HEK293 (cell line): Measurements from ENCODE around the gene PRKAG3.

Experiments used
- BCL11B ChIP-seq: fragments of 450-650 bp; formaldehyde crosslinking; IDR thresholded peaks from 2 replicates; pipeline ENCODE4 v1.5.1; 2016; ENCODE audit warnings: low read depth, missing biosample characterization, missing genetic modification characterization
- GLI2 ChIP-seq: fragments of 450-650 bp; formaldehyde crosslinking; IDR thresholded peaks from 2 replicates; pipeline ENCODE4; 2017; ENCODE audit warnings: missing biosample characterization, missing genetic modification characterization, low read depth, borderline replicate concordance
- KLF9 ChIP-seq: fragments of 450-650 bp; formaldehyde crosslinking; IDR thresholded peaks from 2 replicates; pipeline ENCODE4 v1.5.1; 2016; ENCODE audit warnings: missing biosample characterization, missing genetic modification characterization, low read depth
- OSR2 ChIP-seq: fragments of 450-650 bp; formaldehyde crosslinking; IDR thresholded peaks from 2 replicates; pipeline ENCODE4 v1.5.1; 2016; ENCODE audit warnings: missing biosample characterization, missing genetic modification characterization
- PRDM10 ChIP-seq: fragments of 450-650 bp; formaldehyde crosslinking; IDR thresholded peaks from 2 replicates; pipeline ENCODE4 v1.5.1; 2016; ENCODE audit warnings: missing biosample characterization, missing genetic modification characterization
- SP3 ChIP-seq: fragments of 450-650 bp; formaldehyde crosslinking; IDR thresholded peaks from 2 replicates; pipeline ENCODE4 v1.5.1; 2016; ENCODE audit warnings: missing biosample characterization, missing genetic modification characterization
- SP7 ChIP-seq: fragments of 450-650 bp; formaldehyde crosslinking; IDR thresholded peaks from 2 replicates; pipeline ENCODE4 v1.5.1; 2016; ENCODE audit warnings: missing biosample characterization, missing genetic modification characterization
- TSHZ1 ChIP-seq: fragments of 450-650 bp; formaldehyde crosslinking; IDR thresholded peaks from 2 replicates; pipeline ENCODE4 v1.5.1; 2016; ENCODE audit warnings: missing biosample characterization, missing genetic modification characterization, borderline replicate concordance
- ZEB2 ChIP-seq: fragments of 450-650 bp; formaldehyde crosslinking; IDR thresholded peaks from 2 replicates; pipeline ENCODE4 v1.5.1; 2016; ENCODE audit warnings: missing biosample characterization, missing genetic modification characterization
- ZNF169 ChIP-seq: fragments of 450-650 bp; formaldehyde crosslinking; IDR thresholded peaks from 2 replicates; pipeline ENCODE4 v1.5.1; 2016; ENCODE audit warnings: missing biosample characterization, missing genetic modification characterization
- ZNF174 ChIP-seq: fragments of 450-650 bp; formaldehyde crosslinking; IDR thresholded peaks from 2 replicates; pipeline ENCODE4 v1.5.0; 2017; ENCODE audit warnings: missing biosample characterization, mild to moderate bottlenecking, missing genetic modification characterization
- ZNF24 ChIP-seq: fragments of 450-650 bp; formaldehyde crosslinking; IDR thresholded peaks from 2 replicates; pipeline ENCODE4 v1.5.1; 2016; ENCODE audit warnings: missing biosample characterization, missing genetic modification characterization
- ZNF433 ChIP-seq: fragments of 450-650 bp; formaldehyde crosslinking; IDR thresholded peaks from 2 replicates; pipeline ENCODE4 v1.5.1; 2016; ENCODE audit warnings: missing biosample characterization, missing genetic modification characterization, low read depth
- ZNF626 ChIP-seq: fragments of 450-650 bp; sonication (Bioruptor Pico); formaldehyde crosslinking; IDR thresholded peaks from 2 replicates; pipeline ENCODE4 v1.5.1; 2018; ENCODE audit warnings: missing biosample characterization, missing genetic modification characterization, inconsistent platforms
- ZNF658 ChIP-seq: fragments of 450-650 bp; formaldehyde crosslinking; IDR thresholded peaks from 2 replicates; pipeline ENCODE4; 2016; ENCODE audit warnings: missing biosample characterization, missing genetic modification characterization
- ZNF677 ChIP-seq: fragments of 450-650 bp; IDR thresholded peaks from 2 replicates; pipeline ENCODE4 v1.5.0; 2018; ENCODE audit warnings: missing biosample characterization, mild to moderate bottlenecking, missing genetic modification characterization, moderate library complexity
- ZSCAN23 ChIP-seq: fragments of 450-650 bp; formaldehyde crosslinking; IDR thresholded peaks from 2 replicates; pipeline ENCODE4 v1.5.1; 2016; ENCODE audit warnings: missing biosample characterization, missing genetic modification characterization
- ZXDB ChIP-seq: fragments of 450-650 bp; formaldehyde crosslinking; IDR thresholded peaks from 2 replicates; pipeline ENCODE4 v1.5.1; 2016; ENCODE audit warnings: missing biosample characterization, missing genetic modification characterization
- TF ChIP-seq, protein P1 (sequence below): fragments of 450-650 bp; formaldehyde crosslinking; IDR thresholded peaks from 2 replicates; pipeline ENCODE4 v1.5.1; 2017; ENCODE audit warnings: missing biosample characterization, missing genetic modification characterization
- TF ChIP-seq, protein P2 (sequence below): fragments of 450-650 bp; formaldehyde crosslinking; conservative IDR thresholded peaks from 2 replicates; pipeline ENCODE4 v1.5.1; 2016; ENCODE audit warnings: low read depth, missing biosample characterization, missing genetic modification characterization
- TF ChIP-seq, protein P3 (sequence below): fragments of 450-650 bp; IDR thresholded peaks from 2 replicates; pipeline ENCODE4 v1.5.1; 2018; ENCODE audit warnings: missing biosample characterization, mild to moderate bottlenecking, missing genetic modification characterization
- TF ChIP-seq, protein P4 (sequence below): fragments of 450-650 bp; formaldehyde crosslinking; IDR thresholded peaks from 2 replicates; pipeline ENCODE4 v1.5.1; 2017; ENCODE audit warnings: missing biosample characterization, mild to moderate bottlenecking, missing genetic modification characterization, moderate library complexity
- TF ChIP-seq, protein P5 (sequence below): fragments of 450-650 bp; IDR thresholded peaks from 2 replicates; pipeline ENCODE4 v1.5.1; 2018; ENCODE audit warnings: missing biosample characterization, missing genetic modification characterization

Gene PRKAG3

GRCh38 chr2:218853766-218854165 lies 22.2 kb upstream of the PRKAG3 start (continued):
- TF ChIP-seq, protein P1, sequence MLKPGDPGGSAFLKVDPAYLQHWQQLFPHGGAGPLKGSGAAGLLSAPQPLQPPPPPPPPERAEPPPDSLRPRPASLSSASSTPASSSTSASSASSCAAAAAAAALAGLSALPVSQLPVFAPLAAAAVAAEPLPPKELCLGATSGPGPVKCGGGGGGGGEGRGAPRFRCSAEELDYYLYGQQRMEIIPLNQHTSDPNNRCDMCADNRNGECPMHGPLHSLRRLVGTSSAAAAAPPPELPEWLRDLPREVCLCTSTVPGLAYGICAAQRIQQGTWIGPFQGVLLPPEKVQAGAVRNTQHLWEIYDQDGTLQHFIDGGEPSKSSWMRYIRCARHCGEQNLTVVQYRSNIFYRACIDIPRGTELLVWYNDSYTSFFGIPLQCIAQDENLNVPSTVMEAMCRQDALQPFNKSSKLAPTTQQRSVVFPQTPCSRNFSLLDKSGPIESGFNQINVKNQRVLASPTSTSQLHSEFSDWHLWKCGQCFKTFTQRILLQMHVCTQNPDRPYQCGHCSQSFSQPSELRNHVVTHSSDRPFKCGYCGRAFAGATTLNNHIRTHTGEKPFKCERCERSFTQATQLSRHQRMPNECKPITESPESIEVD (tag by site-specific recombination) = no peak
- no peak for TF ChIP-seq ZNF677 (tag by site-specific recombination)
- TF ChIP-seq, protein P2, sequence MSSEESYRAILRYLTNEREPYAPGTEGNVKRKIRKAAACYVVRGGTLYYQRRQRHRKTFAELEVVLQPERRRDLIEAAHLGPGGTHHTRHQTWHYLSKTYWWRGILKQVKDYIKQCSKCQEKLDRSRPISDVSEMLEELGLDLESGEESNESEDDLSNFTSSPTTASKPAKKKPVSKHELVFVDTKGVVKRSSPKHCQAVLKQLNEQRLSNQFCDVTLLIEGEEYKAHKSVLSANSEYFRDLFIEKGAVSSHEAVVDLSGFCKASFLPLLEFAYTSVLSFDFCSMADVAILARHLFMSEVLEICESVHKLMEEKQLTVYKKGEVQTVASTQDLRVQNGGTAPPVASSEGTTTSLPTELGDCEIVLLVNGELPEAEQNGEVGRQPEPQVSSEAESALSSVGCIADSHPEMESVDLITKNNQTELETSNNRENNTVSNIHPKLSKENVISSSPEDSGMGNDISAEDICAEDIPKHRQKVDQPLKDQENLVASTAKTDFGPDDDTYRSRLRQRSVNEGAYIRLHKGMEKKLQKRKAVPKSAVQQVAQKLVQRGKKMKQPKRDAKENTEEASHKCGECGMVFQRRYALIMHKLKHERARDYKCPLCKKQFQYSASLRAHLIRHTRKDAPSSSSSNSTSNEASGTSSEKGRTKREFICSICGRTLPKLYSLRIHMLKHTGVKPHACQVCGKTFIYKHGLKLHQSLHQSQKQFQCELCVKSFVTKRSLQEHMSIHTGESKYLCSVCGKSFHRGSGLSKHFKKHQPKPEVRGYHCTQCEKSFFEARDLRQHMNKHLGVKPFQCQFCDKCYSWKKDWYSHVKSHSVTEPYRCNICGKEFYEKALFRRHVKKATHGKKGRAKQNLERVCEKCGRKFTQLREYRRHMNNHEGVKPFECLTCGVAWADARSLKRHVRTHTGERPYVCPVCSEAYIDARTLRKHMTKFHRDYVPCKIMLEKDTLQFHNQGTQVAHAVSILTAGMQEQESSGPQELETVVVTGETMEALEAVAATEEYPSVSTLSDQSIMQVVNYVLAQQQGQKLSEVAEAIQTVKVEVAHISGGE = no peak
- TF ChIP-seq ZNF658 (tag by site-specific recombination) = no peak
- no peak for TF ChIP-seq ZNF174 (tag by site-specific recombination)
- TF ChIP-seq, protein P3, sequence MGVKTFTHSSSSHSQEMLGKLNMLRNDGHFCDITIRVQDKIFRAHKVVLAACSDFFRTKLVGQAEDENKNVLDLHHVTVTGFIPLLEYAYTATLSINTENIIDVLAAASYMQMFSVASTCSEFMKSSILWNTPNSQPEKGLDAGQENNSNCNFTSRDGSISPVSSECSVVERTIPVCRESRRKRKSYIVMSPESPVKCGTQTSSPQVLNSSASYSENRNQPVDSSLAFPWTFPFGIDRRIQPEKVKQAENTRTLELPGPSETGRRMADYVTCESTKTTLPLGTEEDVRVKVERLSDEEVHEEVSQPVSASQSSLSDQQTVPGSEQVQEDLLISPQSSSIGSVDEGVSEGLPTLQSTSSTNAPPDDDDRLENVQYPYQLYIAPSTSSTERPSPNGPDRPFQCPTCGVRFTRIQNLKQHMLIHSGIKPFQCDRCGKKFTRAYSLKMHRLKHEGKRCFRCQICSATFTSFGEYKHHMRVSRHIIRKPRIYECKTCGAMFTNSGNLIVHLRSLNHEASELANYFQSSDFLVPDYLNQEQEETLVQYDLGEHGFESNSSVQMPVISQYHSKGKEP (tag by site-specific recombination) = no peak
- TF ChIP-seq SP7 (tag by site-specific recombination) = peak; percentile 98
- TF ChIP-seq ZNF433 (tag by site-specific recombination) = no peak
- TF ChIP-seq ZNF169 (tag by site-specific recombination) = no peak
- peak; percentile 49; the same call in 1 of the 2 replicates for TF ChIP-seq OSR2 (tag by site-specific recombination)
- TF ChIP-seq BCL11B (tag by site-specific recombination) = no peak
- TF ChIP-seq ZXDB (tag by site-specific recombination) = no peak
- TF ChIP-seq, protein P4, sequence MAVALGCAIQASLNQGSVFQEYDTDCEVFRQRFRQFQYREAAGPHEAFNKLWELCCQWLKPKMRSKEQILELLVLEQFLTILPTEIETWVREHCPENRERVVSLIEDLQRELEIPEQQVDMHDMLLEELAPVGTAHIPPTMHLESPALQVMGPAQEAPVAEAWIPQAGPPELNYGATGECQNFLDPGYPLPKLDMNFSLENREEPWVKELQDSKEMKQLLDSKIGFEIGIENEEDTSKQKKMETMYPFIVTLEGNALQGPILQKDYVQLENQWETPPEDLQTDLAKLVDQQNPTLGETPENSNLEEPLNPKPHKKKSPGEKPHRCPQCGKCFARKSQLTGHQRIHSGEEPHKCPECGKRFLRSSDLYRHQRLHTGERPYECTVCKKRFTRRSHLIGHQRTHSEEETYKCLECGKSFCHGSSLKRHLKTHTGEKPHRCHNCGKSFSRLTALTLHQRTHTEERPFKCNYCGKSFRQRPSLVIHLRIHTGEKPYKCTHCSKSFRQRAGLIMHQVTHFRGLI (tag by site-specific recombination) = no peak
- TF ChIP-seq ZNF626 (tag by site-specific recombination) = no peak
- no peak for TF ChIP-seq ZNF24 (tag by site-specific recombination)
- no peak for TF ChIP-seq ZSCAN23
- TF ChIP-seq TSHZ1 (tag by site-specific recombination) = peak; percentile 33; the same call in 1 of the 2 replicates
- no peak for TF ChIP-seq GLI2 (tag by site-specific recombination)
- no peak for TF ChIP-seq KLF9 (tag by site-specific recombination)
- no peak for TF ChIP-seq SP3 (tag by site-specific recombination)
- TF ChIP-seq, protein P5, sequence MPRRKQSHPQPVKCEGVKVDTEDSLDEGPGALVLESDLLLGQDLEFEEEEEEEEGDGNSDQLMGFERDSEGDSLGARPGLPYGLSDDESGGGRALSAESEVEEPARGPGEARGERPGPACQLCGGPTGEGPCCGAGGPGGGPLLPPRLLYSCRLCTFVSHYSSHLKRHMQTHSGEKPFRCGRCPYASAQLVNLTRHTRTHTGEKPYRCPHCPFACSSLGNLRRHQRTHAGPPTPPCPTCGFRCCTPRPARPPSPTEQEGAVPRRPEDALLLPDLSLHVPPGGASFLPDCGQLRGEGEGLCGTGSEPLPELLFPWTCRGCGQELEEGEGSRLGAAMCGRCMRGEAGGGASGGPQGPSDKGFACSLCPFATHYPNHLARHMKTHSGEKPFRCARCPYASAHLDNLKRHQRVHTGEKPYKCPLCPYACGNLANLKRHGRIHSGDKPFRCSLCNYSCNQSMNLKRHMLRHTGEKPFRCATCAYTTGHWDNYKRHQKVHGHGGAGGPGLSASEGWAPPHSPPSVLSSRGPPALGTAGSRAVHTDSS = no peak
- TF ChIP-seq ZEB2 = 0 out of 2 replicates have a peak, but pooled peaks have one; percentile 50
- peak; percentile 63 for TF ChIP-seq PRDM10 (tag by site-specific recombination)
